ACHN (cell line): ENCODE data around the gene MARS1.
A peak's percentile ranks its signal among the peaks of the same experiment; 100 is the strongest.
"Not testable (repeated sequence)": the region's sequence is repeated elsewhere in the genome, so short reads cannot be mapped to it uniquely, and the experiment has no call there.

ENCODE experiments used
- DNase-seq: peaks from one replicate; pipeline ENCODE4 v3.0.0-alpha.2; 2015
- in situ Hi-C: cut with HindIII; loops from 2 replicates; pipeline ENCODE4 v1.10.0; 2017; ENCODE audit warnings: low sequenced_read_pairs, low pct_ligation_motif_present, low pct_unique_long_range_greater_than_20kb

The MARS1 gene

DNA sequence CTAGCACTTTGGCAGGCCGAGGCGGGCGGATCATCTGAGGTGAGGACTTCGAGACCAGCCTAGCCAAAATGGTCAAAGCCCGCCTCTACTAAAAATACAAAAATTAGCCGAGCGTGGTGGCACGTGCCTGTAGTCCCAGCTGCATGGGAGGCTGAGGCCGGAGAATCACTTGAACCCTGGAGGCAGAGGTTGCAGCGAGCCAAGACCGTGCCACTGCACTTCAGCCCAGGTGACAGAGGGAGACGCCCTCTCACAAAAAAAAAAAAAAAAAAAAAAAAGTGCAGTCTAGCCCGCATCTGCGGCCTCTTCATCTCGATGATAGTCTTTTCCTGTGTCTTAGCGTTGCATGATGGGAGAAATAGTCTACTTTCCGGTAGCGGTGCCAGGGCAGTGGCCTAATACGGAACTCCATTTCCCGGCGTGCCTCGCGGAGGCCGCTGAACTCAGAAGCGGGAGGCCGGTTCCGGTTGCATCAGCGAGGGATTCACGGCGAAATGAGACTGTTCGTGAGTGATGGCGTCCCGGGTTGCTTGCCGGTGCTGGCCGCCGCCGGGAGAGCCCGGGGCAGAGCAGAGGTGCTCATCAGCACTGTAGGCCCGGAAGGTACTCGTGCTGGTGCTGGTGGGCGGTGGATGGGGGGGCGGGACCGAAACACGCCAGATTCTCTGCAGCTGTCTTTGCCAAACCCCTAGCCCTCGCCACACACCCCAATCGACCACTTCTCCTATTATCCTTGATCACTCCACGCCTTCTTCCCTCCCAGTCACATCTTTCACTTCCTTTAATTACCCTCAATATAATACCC, at the start of gene MARS1:
TSS of gene MARS1 (plus strand) at position 472 of the 805 bp plus-strand sequence. CDS start at position 495, 23 bp downstream.
- in situ Hi-C loops = no loop called here

DNA sequence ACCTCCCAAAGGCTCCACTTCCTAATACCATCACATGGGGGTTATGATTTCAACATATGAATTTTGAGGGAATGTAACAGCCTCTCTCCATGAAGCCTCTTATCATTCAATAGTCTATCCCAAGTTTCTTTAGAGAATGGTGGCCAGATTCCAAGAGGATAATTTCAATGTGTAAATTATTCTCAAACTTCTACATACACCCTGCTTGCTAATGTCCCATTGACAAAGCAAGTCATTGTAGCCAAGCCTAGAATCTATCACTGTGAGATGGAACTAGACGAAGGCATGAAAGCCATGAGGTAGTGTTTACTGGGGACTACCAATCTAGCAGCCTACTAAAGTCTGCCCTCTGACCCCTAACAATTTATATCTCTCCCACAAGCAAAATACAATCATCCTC, 49.5 kb upstream of the MARS1 start:
- no peak for DNase-seq
- in situ Hi-C loops = no loop called here

More for the DNA sequence above, at the start of gene MARS1:
- DNase-seq = peak; percentile 100

- DNase-seq = no peak
- in situ Hi-C loops = no loop called here
Measured at GRCh38 chr12:57439762-57440266, 48.1 kb upstream of the MARS1 start.

- in situ Hi-C loops, DNase-seq: not testable (repeated sequence)
Measured at GRCh38 chr12:57441393-57441792, 46.5 kb upstream of the MARS1 start.

GRCh38 chr12:57441846-57442427, 45.9 kb upstream of the MARS1 start:
- no peak for DNase-seq
- in situ Hi-C loops = no loop called here

GRCh38 chr12:57444337-57444736, 43.5 kb upstream of the MARS1 start:
- in situ Hi-C loops = not testable (repeated sequence)

GRCh38 chr12:57444744-57445143, 43.1 kb upstream of the MARS1 start:
- in situ Hi-C loops = no loop called here
- DNase-seq = no peak

More at GRCh38 chr12:57444337-57444736, 43.5 kb upstream of the MARS1 start:
- not testable (repeated sequence) for DNase-seq

GRCh38 chr12:57446292-57446960, 41.4 kb upstream of the MARS1 start:
- no peak for DNase-seq
- in situ Hi-C loops = no loop called here

- no peak for DNase-seq
- in situ Hi-C loops = no loop called here
Measured at GRCh38 chr12:57448669-57449068, 39.2 kb upstream of the MARS1 start.

- no peak for DNase-seq
Measured at GRCh38 chr12:57449375-57449774, 38.5 kb upstream of the MARS1 start.

DNA sequence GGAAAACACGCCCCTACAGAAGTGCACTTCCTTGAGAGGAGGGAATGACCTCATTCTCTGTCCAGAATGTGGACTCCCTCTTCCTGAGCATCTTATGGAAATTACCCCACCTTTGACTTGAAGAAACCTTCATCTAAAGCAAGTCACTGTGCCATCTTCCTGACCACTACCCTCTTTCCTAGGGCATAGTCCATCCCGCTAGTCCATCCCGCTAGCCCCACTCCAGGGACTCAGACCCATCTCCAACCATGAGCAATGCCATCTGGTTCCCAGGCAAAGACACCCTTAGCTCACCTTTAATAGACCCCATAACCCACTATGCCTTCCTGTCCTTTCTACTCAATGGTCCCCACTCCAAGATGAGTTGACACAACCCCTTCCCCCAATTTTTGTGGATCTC, 37.8 kb upstream of the MARS1 start:
- in situ Hi-C loops = loop anchor here (25.0 kb wide), 1 partner anchor 163 kb away; no protein-coding TSS in a partner anchor
- DNase-seq = no peak

More at GRCh38 chr12:57449375-57449774, 38.5 kb upstream of the MARS1 start:
- in situ Hi-C loops = no loop called here

DNA sequence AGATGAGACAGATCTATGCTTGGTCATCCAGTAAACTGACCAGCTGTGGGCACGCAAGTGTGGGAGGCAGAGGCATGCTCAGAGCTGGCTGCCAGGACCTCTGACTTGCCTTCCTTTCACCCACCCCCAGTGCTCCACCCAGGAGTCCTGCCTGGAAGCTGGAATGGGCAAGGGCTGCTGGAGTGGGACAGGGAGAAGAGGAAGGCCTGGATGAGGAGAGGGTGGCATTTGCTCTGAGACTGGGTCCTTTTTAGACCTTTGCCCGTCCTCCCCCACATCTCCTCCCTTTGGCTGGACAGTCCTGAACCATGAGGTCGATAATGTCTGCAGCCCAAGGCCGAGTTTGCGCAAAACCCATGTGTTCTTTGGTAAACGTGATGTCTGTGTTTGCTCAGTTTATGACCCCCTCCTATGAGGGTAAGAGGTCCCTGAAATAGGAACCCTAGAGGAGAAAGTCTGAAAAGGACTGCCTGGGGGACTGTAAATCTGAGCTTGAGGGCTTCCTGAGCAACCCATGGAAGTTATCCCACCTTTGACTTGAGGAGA, 36.6 kb upstream of the MARS1 start:
- no peak for DNase-seq
- in situ Hi-C loops = loop anchor here (25.0 kb wide), 1 partner anchor 164 kb away; no protein-coding TSS in a partner anchor

GRCh38 chr12:57452181-57452936, 35.5 kb upstream of the MARS1 start:
- in situ Hi-C loops = loop anchor here (25.0 kb wide), 1 partner anchor 165 kb away; no protein-coding TSS in a partner anchor
- DNase-seq = no peak

GRCh38 chr12:57452937-57453509, 34.8 kb upstream of the MARS1 start:
- peak; percentile 85 for DNase-seq
- in situ Hi-C loops = loop anchor here (25.0 kb wide), 1 partner anchor 166 kb away; no protein-coding TSS in a partner anchor

DNA sequence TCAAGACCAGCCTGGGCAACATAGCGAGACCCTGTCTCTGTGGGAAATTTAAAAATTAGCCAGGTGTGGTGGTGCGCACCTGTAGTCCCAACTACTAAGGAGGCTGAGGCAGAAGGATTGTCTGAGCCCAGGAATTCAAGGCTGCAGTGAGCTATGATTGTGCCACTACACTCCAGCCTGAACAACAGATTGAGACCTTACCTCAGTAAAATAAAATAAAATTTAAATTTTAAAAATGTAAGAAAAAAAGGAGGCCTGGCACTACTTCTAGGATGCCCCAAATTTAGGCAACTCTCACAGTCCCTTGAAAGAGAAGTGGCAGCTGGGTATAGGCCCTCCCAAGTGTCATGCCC, 33.7 kb upstream of the MARS1 start:
- no peak for DNase-seq
- in situ Hi-C loops = loop anchor here (25.0 kb wide), 1 partner anchor 167 kb away; no protein-coding TSS in a partner anchor

DNA sequence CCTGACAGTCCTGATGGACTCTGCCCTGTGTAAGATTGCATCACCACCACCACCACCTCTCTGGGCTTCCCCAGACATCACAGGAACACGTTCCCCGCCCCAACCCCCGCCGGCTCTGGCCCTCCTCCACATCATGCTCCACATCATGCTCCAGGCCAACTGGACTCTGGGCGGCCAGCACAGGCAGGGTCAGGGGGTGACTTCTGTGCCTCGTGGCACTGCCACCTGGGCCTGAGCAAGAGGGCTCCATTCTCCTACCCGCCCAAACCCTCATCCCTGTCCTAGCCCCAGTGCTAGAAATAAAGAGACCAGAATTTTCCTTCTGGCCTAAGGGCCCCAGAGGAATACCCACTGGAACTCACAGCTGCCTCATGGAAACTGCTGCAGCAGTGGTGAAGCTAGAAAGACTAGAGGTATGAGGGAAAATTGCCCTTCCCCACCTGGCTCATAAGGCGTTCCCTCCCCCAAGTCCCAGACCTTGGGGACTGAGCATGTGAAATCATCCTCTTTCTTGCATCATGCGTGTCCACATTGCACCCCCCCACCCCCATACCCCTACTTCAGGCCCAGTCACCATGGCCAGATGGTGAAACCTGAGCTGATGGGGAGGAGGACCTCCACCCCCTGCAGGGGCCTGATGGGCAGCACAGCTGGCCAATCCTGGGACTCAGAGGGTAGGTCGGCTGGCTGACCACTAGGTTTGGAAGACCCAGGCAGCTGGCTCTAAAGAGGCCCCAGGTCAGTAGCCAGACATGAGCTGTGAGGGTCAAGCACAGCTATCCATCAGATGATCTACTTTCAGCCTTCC, 33.1 kb upstream of the MARS1 start, which contains the start of gene INHBE:
TSS of gene INHBE (plus strand) at position 742 of the 808 bp plus-strand sequence. CDS start 230 bp downstream, outside the sequence.
- DNase-seq = no peak
- in situ Hi-C loops = loop anchor here (25.0 kb wide), 1 partner anchor 167 kb away; no protein-coding TSS in a partner anchor
